ENCODE measurements around the gene THUMPD3. TPM values are rescaled to one million over a fixed set of nuclear protein-coding genes. Genes with fewer than 3 reads are reported as not detected.

Gene THUMPD3
- total RNA-seq, 6 experiments from 2014 or later: 46.3 to 59.2 (median 51.9) TPM

DNA sequence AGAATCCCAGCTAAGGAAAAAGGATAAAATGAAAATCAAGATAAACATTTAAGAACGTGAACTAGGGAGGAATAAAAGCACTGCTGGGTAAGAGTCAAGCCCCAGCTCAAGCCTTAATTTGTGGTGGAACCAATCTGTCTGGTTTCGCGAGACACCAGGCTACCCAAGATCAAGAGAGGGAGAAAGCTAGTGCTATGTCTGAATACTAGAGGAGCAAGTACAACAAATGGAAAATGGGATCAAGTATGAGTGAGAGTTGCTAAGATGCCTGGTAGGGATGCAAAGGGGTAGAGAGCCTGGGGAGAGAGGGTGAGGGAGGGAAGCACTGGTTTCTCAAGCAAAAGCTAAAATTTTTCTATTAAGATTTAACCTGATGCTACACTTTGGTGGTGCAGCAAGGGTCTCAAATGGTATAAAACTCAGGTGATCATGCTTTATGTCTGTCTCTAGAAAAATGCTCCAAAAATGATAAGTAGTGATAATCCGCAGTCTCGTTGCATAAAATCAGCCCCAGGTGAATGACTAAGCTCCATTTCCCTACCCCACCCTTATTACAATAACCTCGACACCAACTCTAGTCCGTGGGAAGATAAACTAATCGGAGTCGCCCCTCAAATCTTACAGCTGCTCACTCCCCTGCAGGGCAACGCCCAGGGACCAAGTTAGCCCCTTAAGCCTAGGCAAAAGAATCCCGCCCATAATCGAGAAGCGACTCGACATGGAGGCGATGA is 32.9 kb downstream of the THUMPD3 start:
- peaks cover 59% of the 10 kb centered on the region for H3K4me1 Mint-ChIP-seq (ENCODE audit: low read depth)
- TF ChIP-seq, protein P1, sequence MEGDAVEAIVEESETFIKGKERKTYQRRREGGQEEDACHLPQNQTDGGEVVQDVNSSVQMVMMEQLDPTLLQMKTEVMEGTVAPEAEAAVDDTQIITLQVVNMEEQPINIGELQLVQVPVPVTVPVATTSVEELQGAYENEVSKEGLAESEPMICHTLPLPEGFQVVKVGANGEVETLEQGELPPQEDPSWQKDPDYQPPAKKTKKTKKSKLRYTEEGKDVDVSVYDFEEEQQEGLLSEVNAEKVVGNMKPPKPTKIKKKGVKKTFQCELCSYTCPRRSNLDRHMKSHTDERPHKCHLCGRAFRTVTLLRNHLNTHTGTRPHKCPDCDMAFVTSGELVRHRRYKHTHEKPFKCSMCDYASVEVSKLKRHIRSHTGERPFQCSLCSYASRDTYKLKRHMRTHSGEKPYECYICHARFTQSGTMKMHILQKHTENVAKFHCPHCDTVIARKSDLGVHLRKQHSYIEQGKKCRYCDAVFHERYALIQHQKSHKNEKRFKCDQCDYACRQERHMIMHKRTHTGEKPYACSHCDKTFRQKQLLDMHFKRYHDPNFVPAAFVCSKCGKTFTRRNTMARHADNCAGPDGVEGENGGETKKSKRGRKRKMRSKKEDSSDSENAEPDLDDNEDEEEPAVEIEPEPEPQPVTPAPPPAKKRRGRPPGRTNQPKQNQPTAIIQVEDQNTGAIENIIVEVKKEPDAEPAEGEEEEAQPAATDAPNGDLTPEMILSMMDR (IDR thresholded peaks at IDR 0.05): no peak
- no peaks in the 10 kb centered on the region for H3K9me3 Mint-ChIP-seq
- H3K27me3 Mint-ChIP-seq (ENCODE audit: insufficient read depth): peaks cover 12% of the 10 kb centered on the region
- H3K4me3 Mint-ChIP-seq: peak overlapping the region; percentile 99
- peak overlapping the region; percentile 97 for H3K27ac Mint-ChIP-seq
- no peak for DNase-seq
- H3K36me3 Mint-ChIP-seq (ENCODE audit: low read depth): peaks cover 54% of the 10 kb centered on the region

DNA sequence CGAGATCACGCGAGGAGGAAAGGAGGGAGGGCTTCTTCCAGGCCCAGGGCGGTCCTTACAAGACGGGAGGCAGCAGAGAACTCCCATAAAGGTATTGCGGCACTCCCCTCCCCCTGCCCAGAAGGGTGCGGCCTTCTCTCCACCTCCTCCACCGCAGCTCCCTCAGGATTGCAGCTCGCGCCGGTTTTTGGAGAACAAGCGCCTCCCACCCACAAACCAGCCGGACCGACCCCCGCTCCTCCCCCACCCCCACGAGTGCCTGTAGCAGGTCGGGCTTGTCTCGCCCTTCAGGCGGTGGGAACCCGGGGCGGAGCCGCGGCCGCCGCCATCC is 33.4 kb downstream of the THUMPD3 start:
- peak; percentile 95 for DNase-seq
- Mint-ChIP-seq H3K9me3 (no peaks in the 10 kb centered on the region), H3K27ac (peak overlapping the region; percentile 97), H3K4me3 (peak overlapping the region; percentile 99), H3K4me1 (ENCODE audit: low read depth) (peaks cover 65% of the 10 kb centered on the region), H3K27me3 (ENCODE audit: insufficient read depth) (peaks cover 12% of the 10 kb centered on the region), H3K36me3 (ENCODE audit: low read depth) (peaks cover 49% of the 10 kb centered on the region)
- TF ChIP-seq, protein P1 (IDR thresholded peaks at IDR 0.05): no peak

DNA sequence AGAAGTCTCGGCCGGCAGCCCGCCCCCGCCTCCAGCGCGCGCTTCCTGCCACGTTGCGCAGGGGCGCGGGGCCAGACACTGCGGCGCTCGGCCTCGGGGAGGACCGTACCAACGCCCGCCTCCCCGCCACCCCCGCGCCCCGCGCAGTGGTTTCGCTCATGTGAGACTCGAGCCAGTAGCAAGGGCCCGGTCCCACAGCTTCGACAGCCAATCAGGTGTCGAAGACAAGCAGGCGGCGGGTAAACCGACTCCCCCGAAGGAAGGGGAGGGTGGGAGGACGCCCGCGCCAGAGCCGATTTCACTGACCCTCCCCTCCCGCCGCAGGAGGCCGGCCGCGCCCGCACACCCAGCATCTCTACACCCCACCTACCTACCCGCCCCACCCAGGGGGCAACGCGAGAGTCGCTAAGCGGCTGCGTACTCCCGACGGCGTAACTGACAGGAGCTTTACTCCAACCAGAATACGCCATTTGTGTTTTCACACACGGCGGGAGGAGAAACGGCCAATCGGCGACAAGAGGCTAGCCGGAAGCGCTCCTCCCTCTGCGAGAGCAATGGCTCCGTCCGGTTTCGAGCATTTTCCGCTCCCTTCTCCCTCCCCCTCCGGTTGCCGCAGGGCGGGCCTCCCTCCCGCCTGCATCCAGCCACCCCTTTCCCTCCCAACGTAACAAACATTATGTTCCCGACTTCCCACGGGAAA is 33.9 kb downstream of the THUMPD3 start:
- TF ChIP-seq, protein P1 (IDR thresholded peaks at IDR 0.05): no peak
- peak; percentile 100 for DNase-seq
- Mint-ChIP-seq H3K9me3 (no peaks in the 10 kb centered on the region), H3K27me3 (ENCODE audit: insufficient read depth) (peaks cover 12% of the 10 kb centered on the region), H3K36me3 (ENCODE audit: low read depth) (peaks cover 44% of the 10 kb centered on the region), H3K4me3 (peak overlapping the region; percentile 99), H3K27ac (peak overlapping the region; percentile 97), H3K4me1 (ENCODE audit: low read depth) (peaks cover 65% of the 10 kb centered on the region)

DNA sequence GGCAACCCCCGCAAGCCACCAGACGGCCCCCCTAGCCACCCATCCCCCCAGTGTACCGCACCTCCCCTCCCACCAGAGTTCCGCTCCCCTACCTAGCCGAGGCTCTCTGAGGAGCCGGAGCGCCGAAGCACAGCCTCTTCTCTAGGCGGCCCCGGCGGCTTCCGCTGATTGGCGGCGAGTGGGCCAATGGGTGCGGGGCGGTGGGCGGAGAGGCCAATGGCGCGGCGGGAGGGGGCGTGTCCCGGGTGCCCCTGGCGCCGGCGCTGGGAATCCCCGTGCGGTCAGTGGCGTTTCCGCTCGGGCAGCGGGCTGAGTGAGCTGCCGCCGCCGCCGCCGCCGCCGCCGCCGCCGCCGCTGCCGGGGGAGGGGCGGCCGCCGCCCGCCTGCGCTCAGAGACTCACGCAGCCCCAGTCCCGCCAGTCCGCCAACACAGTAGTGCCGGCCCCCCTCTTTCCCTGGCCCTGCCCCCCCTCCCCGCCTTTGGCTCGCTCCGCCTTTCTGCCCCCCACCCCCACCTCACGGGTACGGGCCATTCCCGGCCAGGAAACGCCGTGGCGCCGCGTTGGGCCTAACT is 34.6 kb downstream of the THUMPD3 start, which contains the start of gene SETD5:
Gene SETD5, plus strand, starts transcription at position 284 of the 574 bp plus-strand sequence. CDS start 31,324 bp downstream, outside the sequence.
- Mint-ChIP-seq H3K4me1 (ENCODE audit: low read depth) (peaks cover 65% of the 10 kb centered on the region), H3K36me3 (ENCODE audit: low read depth) (peaks cover 39% of the 10 kb centered on the region), H3K9me3 (no peaks in the 10 kb centered on the region), H3K27me3 (ENCODE audit: insufficient read depth) (peaks cover 12% of the 10 kb centered on the region), H3K4me3 (peak within 1 kb of the TSS; percentile 99), H3K27ac (peak within 1 kb of the TSS; percentile 99)
- TF ChIP-seq, protein P1 (IDR thresholded peaks at IDR 0.05): no peak
- DNase-seq: peak; percentile 96

DNA sequence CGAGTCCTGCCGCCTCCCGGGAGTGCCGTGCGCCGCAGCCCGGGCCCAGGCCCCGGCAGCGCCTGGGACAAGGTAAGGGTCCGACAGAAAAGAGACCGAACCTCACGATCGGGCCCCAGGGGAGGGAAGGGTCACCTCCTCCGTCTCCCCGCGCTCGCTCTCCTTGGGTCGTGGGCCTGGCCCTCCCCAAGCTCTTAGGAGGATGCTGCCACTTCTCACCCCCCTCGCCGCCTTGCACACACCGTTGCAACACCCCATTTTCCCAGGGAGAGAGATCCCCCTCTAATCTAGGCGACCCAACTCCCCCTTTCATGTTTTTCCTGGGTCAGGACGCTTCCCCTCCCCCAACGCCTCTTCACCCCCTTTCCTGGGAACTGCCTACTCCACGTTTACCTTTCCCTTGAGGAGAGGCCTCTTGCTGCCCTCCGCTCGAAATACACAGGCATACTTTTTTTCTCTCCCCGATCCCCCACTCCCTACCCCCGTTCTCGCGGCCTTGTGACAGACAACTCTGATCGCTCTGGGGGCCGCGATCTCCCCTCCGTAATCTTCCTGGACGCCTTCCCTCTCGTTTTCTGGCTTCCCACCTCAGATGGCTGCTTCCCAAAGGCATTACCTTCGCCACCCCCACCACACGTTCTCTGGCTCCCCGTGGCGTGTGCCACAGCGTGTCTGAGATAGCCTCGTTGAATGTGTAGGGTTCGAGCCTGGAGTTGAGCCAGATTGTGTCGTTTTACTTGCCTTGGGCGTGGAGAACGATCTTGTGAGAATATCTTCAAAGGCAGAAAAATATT is 35.2 kb downstream of the THUMPD3 start:
- Mint-ChIP-seq H3K9me3 (no peaks in the 10 kb centered on the region), H3K27ac (peak overlapping the region; percentile 99), H3K4me1 (ENCODE audit: low read depth) (peaks cover 65% of the 10 kb centered on the region), H3K27me3 (ENCODE audit: insufficient read depth) (peaks cover 12% of the 10 kb centered on the region), H3K36me3 (ENCODE audit: low read depth) (peaks cover 39% of the 10 kb centered on the region), H3K4me3 (peak overlapping the region; percentile 99)
- TF ChIP-seq, protein P1 (IDR thresholded peaks at IDR 0.05): no peak
- DNase-seq: no peak
